Renal cortex interstitium (tissue), 11 donors: Measurements from ENCODE around the gene SFXN1. TPM values are rescaled to one million over a fixed set of nuclear protein-coding genes. Genes with fewer than 3 reads are reported as not detected.

Experiments used
- DNase-seq, 11 donors: peaks; one replicate each; pipeline ENCODE4 v3.0.0-alpha.2; 2013; ENCODE audit warnings: low read depth in 9 of 11, low spot score in 4 of 11; ENCODE audit errors: extremely low read depth in 1 of 11
- polyA plus RNA-seq, 3 donors: library from polyadenylated mRNA; unstranded; fragments of 120-200 nt; gene quantifications; one replicate each; pipeline ENCODE4 v1.2.1, GENCODE V29; 2013; ENCODE audit not compliant: insufficient read length in 3 of 3

Gene SFXN1
- polyA plus RNA-seq, 3 donors: 46.5 to 52.7 (median 47.0) TPM

GRCh38 chr5:175551266-175551665, 72.9 kb downstream of the SFXN1 start:
- DNase-seq: no peak

GRCh38 chr5:175554296-175554695, 75.9 kb downstream of the SFXN1 start:
- no peak for DNase-seq

GRCh38 chr5:175555168-175555785, 76.9 kb downstream of the SFXN1 start:
- DNase-seq: no peak

- DNase-seq: no peak
These were observed 78.4 kb downstream of the SFXN1 start for GRCh38 chr5:175556794-175557193.

- DNase-seq: no peak
These were observed 79.4 kb downstream of the SFXN1 start for GRCh38 chr5:175557778-175558177.

GRCh38 chr5:175558801-175559480, 80.6 kb downstream of the SFXN1 start:
- no peak for DNase-seq

- no peak for DNase-seq
These were observed 81.7 kb downstream of the SFXN1 start for GRCh38 chr5:175560011-175560410.

- no peak for DNase-seq
These were observed 82.7 kb downstream of the SFXN1 start for GRCh38 chr5:175561085-175561484.

- DNase-seq: no peak
These were observed 86.4 kb downstream of the SFXN1 start for GRCh38 chr5:175564716-175565115.

- no peak for DNase-seq
These were observed 88.3 kb downstream of the SFXN1 start for GRCh38 chr5:175566697-175567096.

- DNase-seq: no peak
These were observed 89.6 kb downstream of the SFXN1 start for GRCh38 chr5:175567954-175568353.

- no peak for DNase-seq
These were observed 91.3 kb downstream of the SFXN1 start for GRCh38 chr5:175569701-175570100.

GRCh38 chr5:175572886-175573285, 94.5 kb downstream of the SFXN1 start:
- DNase-seq: no peak

- DNase-seq: no peak
These were observed 95.3 kb downstream of the SFXN1 start for GRCh38 chr5:175573493-175574269.

GRCh38 chr5:175575301-175575700, 96.9 kb downstream of the SFXN1 start:
- no peak for DNase-seq

GRCh38 chr5:175576096-175576495, 97.7 kb downstream of the SFXN1 start:
- no peak for DNase-seq

- no peak for DNase-seq
These were observed 98.2 kb downstream of the SFXN1 start for GRCh38 chr5:175576591-175576990.
